Activated naive CD4-positive, alpha-beta T cell treated with anti-CD3 and anti-CD28 coated beads, Interleukin-2, amount 10 ng/mL, durations not matched to agents 7 days and 5 days (primary cell): ENCODE data around the gene RNF207.

ENCODE experiments used
- CTCF ChIA-PET: fragments of 350-600 bp; sonication (Branson Sonifier 250); formaldehyde crosslinking; loops from one replicate; lab custom pipeline; 2021; ENCODE audit warnings: antibody characterized with exemption; lab: Charles Lee
- DNase-seq: peaks from one replicate; pipeline ENCODE4 v3.0.0-alpha.2; 2020
- H3K27ac Mint-ChIP-seq: one replicate; pipeline ENCODE4 v1.8.0; 2021; ENCODE audit warnings: mild to moderate bottlenecking, moderate library complexity, mixed read lengths
- H3K27me3 Mint-ChIP-seq: one replicate; pipeline ENCODE4 v1.8.0; 2021; ENCODE audit warnings: mild to moderate bottlenecking, mixed read lengths
- H3K36me3 Mint-ChIP-seq: one replicate; pipeline ENCODE4 v1.8.0; 2021; ENCODE audit warnings: mixed read lengths
- H3K4me1 Mint-ChIP-seq: one replicate; pipeline ENCODE4 v1.8.0; 2021; ENCODE audit warnings: mixed read lengths
- H3K4me3 Mint-ChIP-seq: one replicate; pipeline ENCODE4 v1.8.0; 2021; ENCODE audit warnings: mild to moderate bottlenecking, moderate library complexity, mixed read lengths
- H3K9me3 Mint-ChIP-seq: one replicate; pipeline ENCODE4 v1.8.0; 2021; ENCODE audit warnings: mixed read lengths

The RNF207 gene

GRCh38 chr1:6205849-6206519, at the start of gene RNF207:
RNF207 (plus strand) TSS chr1:6206119; CDS start chr1:6206536, 417 bp downstream.
- Mint-ChIP-seq H3K4me1 (peaks cover 22% of the 10 kb centered on the region), H3K9me3 (no peaks in the 10 kb centered on the region), H3K27ac (no peak within 1 kb of the TSS), H3K36me3 (no peaks in the 10 kb centered on the region), H3K27me3 (peaks cover 75% of the 10 kb centered on the region), H3K4me3 (peak within 1 kb of the TSS; percentile 58)
- peak; percentile 62 for DNase-seq
- CTCF ChIA-PET = interaction anchor here (0.7 to 2.5 kb wide), 8 partner anchors 9 to 232 kb away, joined by 3 to 6 read pairs (median 4); no protein-coding TSS in a partner anchor

GRCh38 chr1:6157132-6157527, 48.8 kb upstream of the RNF207 start:
- Mint-ChIP-seq H3K9me3 (no peaks in the 10 kb centered on the region), H3K27me3 (peaks cover 35% of the 10 kb centered on the region), H3K4me3 (no peak overlapping the region), H3K36me3 (no peaks in the 10 kb centered on the region), H3K4me1 (no peaks in the 10 kb centered on the region), H3K27ac (no peak overlapping the region)
- no peak for DNase-seq
- CTCF ChIA-PET = no interaction called here

GRCh38 chr1:6157528-6158174, 48.3 kb upstream of the RNF207 start:
- no peaks in the 10 kb centered on the region for H3K9me3 Mint-ChIP-seq

GRCh38 chr1:6158181-6158580, 47.7 kb upstream of the RNF207 start:
- Mint-ChIP-seq H3K27ac (no peak overlapping the region), H3K4me3 (no peak overlapping the region), H3K4me1 (no peaks in the 10 kb centered on the region), H3K36me3 (no peaks in the 10 kb centered on the region), H3K9me3 (no peaks in the 10 kb centered on the region), H3K27me3 (peaks cover 33% of the 10 kb centered on the region)
- CTCF ChIA-PET = no interaction called here
- no peak for DNase-seq

More at GRCh38 chr1:6157528-6158174, 48.3 kb upstream of the RNF207 start:
- Mint-ChIP-seq H3K36me3 (no peaks in the 10 kb centered on the region), H3K27me3 (peaks cover 31% of the 10 kb centered on the region), H3K4me1 (no peaks in the 10 kb centered on the region), H3K27ac (no peak overlapping the region), H3K4me3 (no peak overlapping the region)
- DNase-seq = no peak
- CTCF ChIA-PET = no interaction called here

GRCh38 chr1:6162341-6162740, 43.6 kb upstream of the RNF207 start:
- Mint-ChIP-seq H3K4me3 (no peak overlapping the region), H3K27me3 (peaks cover 51% of the 10 kb centered on the region), H3K4me1 (no peaks in the 10 kb centered on the region), H3K27ac (no peak overlapping the region), H3K36me3 (no peaks in the 10 kb centered on the region), H3K9me3 (no peaks in the 10 kb centered on the region)
- DNase-seq = no peak
- CTCF ChIA-PET = no interaction called here

GRCh38 chr1:6162773-6163172, 43.1 kb upstream of the RNF207 start:
- no peaks in the 10 kb centered on the region for H3K36me3 Mint-ChIP-seq
- H3K4me3 Mint-ChIP-seq = no peak overlapping the region
- H3K9me3 Mint-ChIP-seq = no peaks in the 10 kb centered on the region
- peaks cover 48% of the 10 kb centered on the region for H3K27me3 Mint-ChIP-seq
- DNase-seq = no peak
- no peak overlapping the region for H3K27ac Mint-ChIP-seq
- CTCF ChIA-PET = no interaction called here
- H3K4me1 Mint-ChIP-seq = no peaks in the 10 kb centered on the region

- CTCF ChIA-PET = no interaction called here
- Mint-ChIP-seq H3K36me3 (no peaks in the 10 kb centered on the region), H3K27ac (no peak overlapping the region), H3K9me3 (no peaks in the 10 kb centered on the region), H3K4me3 (no peak overlapping the region), H3K27me3 (peaks cover 48% of the 10 kb centered on the region), H3K4me1 (no peaks in the 10 kb centered on the region)
- DNase-seq = no peak
Observed at GRCh38 chr1:6163191-6163972, 42.5 kb upstream of the RNF207 start.

- CTCF ChIA-PET = no interaction called here
- Mint-ChIP-seq H3K27ac (no peak overlapping the region), H3K4me3 (no peak overlapping the region), H3K9me3 (no peaks in the 10 kb centered on the region), H3K36me3 (no peaks in the 10 kb centered on the region), H3K4me1 (no peaks in the 10 kb centered on the region), H3K27me3 (peaks cover 55% of the 10 kb centered on the region)
- DNase-seq = no peak
Observed at GRCh38 chr1:6163973-6164617, 41.8 kb upstream of the RNF207 start.

GRCh38 chr1:6165027-6165426, 40.9 kb upstream of the RNF207 start:
- Mint-ChIP-seq H3K4me3 (no peak overlapping the region), H3K27ac (no peak overlapping the region), H3K4me1 (no peaks in the 10 kb centered on the region), H3K36me3 (no peaks in the 10 kb centered on the region), H3K27me3 (peaks cover 55% of the 10 kb centered on the region), H3K9me3 (no peaks in the 10 kb centered on the region)
- no peak for DNase-seq
- CTCF ChIA-PET = no interaction called here

- no peak for DNase-seq
- H3K9me3 Mint-ChIP-seq = no peaks in the 10 kb centered on the region
- H3K4me3 Mint-ChIP-seq = no peak overlapping the region
- no peaks in the 10 kb centered on the region for H3K36me3 Mint-ChIP-seq
- H3K27ac Mint-ChIP-seq = no peak overlapping the region
- H3K27me3 Mint-ChIP-seq = peaks cover 55% of the 10 kb centered on the region
- CTCF ChIA-PET = no interaction called here
- H3K4me1 Mint-ChIP-seq = no peaks in the 10 kb centered on the region
Observed at GRCh38 chr1:6165441-6165985, 40.4 kb upstream of the RNF207 start.

- no peaks in the 10 kb centered on the region for H3K9me3 Mint-ChIP-seq
- no peak for DNase-seq
- no peak overlapping the region for H3K27ac Mint-ChIP-seq
- peaks cover 51% of the 10 kb centered on the region for H3K27me3 Mint-ChIP-seq
- no peaks in the 10 kb centered on the region for H3K36me3 Mint-ChIP-seq
- no peaks in the 10 kb centered on the region for H3K4me1 Mint-ChIP-seq
- no peak overlapping the region for H3K4me3 Mint-ChIP-seq
- CTCF ChIA-PET = no interaction called here
Observed at GRCh38 chr1:6166221-6166620, 39.7 kb upstream of the RNF207 start.

- peaks cover 51% of the 10 kb centered on the region for H3K27me3 Mint-ChIP-seq
- H3K9me3 Mint-ChIP-seq = no peaks in the 10 kb centered on the region
- H3K4me3 Mint-ChIP-seq = no peak overlapping the region
- no peak for DNase-seq
- no peak overlapping the region for H3K27ac Mint-ChIP-seq
- H3K36me3 Mint-ChIP-seq = no peaks in the 10 kb centered on the region
- H3K4me1 Mint-ChIP-seq = no peaks in the 10 kb centered on the region
- CTCF ChIA-PET = no interaction called here
Observed at GRCh38 chr1:6166655-6167390, 39.1 kb upstream of the RNF207 start.

GRCh38 chr1:6167391-6168303, 38.3 kb upstream of the RNF207 start:
- Mint-ChIP-seq H3K27me3 (peaks cover 50% of the 10 kb centered on the region), H3K4me1 (no peaks in the 10 kb centered on the region), H3K9me3 (no peaks in the 10 kb centered on the region), H3K36me3 (no peaks in the 10 kb centered on the region), H3K4me3 (no peak overlapping the region), H3K27ac (no peak overlapping the region)
- no peak for DNase-seq
- CTCF ChIA-PET = no interaction called here
